Right lobe of liver (tissue), 4 donors: ENCODE measurements around the gene ZKSCAN7.
"Not testable (repeated sequence)": the region's sequence is repeated elsewhere in the genome, so short reads cannot be mapped to it uniquely, and the experiment has no call there.

ENCODE experiments used
- POLR2A ChIP-seq: fragments of 450-650 bp; IDR thresholded peaks from one replicate; pipeline ENCODE4 v1.6.1; 2017; ENCODE audit warnings: antibody characterized with exemption, mild to moderate bottlenecking
- TF ChIP-seq, protein P1 (sequence below), 4 donors: fragments of 200-600 bp in 3 of 4; fragments of 450-650 bp in 1 of 4; IDR thresholded peaks; one replicate each; pipeline versions ENCODE4 v1.5.1 to v1.8.0; 2016 to 2022; ENCODE audit warnings: antibody characterized with exemption in 4 of 4, mild to moderate bottlenecking in 2 of 4
- donor health status: DM: no; HTN: no; CAD: no.
- donor health status: DM: no; HTN: no; CAD: no.
- donor health status: DM: no; HTN: yes; CAD: no.

DNA sequence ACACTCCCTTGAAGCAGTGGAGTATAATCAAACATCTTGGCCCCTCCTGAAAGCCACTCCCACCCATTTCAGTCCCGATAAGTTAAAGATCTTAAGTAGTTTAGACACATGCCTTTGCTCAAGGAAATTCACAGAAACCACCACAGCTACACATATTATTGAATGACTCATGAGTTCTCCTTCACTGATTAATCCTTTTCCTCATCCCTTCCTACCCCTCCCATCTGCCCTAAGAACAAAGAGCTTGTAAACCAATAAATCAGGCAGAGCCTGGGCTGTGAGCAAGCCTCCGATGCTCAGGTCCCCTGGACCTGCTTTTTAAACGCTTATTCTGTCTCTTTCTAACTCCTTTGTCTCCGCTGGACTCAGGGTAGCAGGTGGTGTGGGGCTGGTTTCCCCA is 20.3 kb upstream of the ZKSCAN7 start:
- TF ChIP-seq, protein P1, sequence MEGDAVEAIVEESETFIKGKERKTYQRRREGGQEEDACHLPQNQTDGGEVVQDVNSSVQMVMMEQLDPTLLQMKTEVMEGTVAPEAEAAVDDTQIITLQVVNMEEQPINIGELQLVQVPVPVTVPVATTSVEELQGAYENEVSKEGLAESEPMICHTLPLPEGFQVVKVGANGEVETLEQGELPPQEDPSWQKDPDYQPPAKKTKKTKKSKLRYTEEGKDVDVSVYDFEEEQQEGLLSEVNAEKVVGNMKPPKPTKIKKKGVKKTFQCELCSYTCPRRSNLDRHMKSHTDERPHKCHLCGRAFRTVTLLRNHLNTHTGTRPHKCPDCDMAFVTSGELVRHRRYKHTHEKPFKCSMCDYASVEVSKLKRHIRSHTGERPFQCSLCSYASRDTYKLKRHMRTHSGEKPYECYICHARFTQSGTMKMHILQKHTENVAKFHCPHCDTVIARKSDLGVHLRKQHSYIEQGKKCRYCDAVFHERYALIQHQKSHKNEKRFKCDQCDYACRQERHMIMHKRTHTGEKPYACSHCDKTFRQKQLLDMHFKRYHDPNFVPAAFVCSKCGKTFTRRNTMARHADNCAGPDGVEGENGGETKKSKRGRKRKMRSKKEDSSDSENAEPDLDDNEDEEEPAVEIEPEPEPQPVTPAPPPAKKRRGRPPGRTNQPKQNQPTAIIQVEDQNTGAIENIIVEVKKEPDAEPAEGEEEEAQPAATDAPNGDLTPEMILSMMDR (IDR thresholded peaks at IDR 0.05), result not testable (repeated sequence)
- TF ChIP-seq POLR2A, result not testable (repeated sequence)
